ENCODE measurements around the gene CTSW.

Gene CTSW

GRCh38 chr11:65870307-65870658 is 9.4 kb upstream of the CTSW start:
- Histone ChIP-seq H3K9me3 (ENCODE audit: insufficient read depth, low read length) (no peaks in the 10 kb centered on the region), H3K9ac (ENCODE audit: insufficient read length, low read depth) (no peak overlapping the region), H3K27me3 (ENCODE audit: insufficient read depth, insufficient read length) (no peaks in the 10 kb centered on the region), H3K36me3 (ENCODE audit: insufficient read depth, insufficient read length, low read length) (peaks cover 58% of the 10 kb centered on the region), H3K4me3 (ENCODE audit: insufficient read length, low read depth) (no peak overlapping the region), H3K4me1 (ENCODE audit: insufficient read depth, insufficient read length) (peaks cover 27% of the 10 kb centered on the region)
- DNase-seq (ENCODE audit: low read depth, low spot score): no peak
- TF ChIP-seq ZNF274 (IDR thresholded peaks at IDR 0.05; ENCODE audit: low read depth, low read length) (no peak), SUZ12 (IDR thresholded peaks at IDR 0.05; ENCODE audit: extremely low read depth, insufficient read depth, insufficient read length) (no peak), YY1 (IDR thresholded peaks at IDR 0.05; ENCODE audit: insufficient read depth, insufficient read length) (no peak)

GRCh38 chr11:65870706-65871681 is 8.6 kb upstream of the CTSW start:
- TF ChIP-seq YY1 (IDR thresholded peaks at IDR 0.05; ENCODE audit: insufficient read depth, insufficient read length) (no peak), SUZ12 (IDR thresholded peaks at IDR 0.05; ENCODE audit: extremely low read depth, insufficient read depth, insufficient read length) (no peak), ZNF274 (IDR thresholded peaks at IDR 0.05; ENCODE audit: low read depth, low read length) (no peak)
- no peaks in the 10 kb centered on the region for H3K9me3 ChIP-seq (ENCODE audit: insufficient read depth, low read length)
- no peaks in the 10 kb centered on the region for H3K27me3 ChIP-seq (ENCODE audit: insufficient read depth, insufficient read length)
- peaks cover 27% of the 10 kb centered on the region for H3K4me1 ChIP-seq (ENCODE audit: insufficient read depth, insufficient read length)
- peak overlapping the region; percentile 68 for H3K9ac ChIP-seq (ENCODE audit: insufficient read length, low read depth)
- H3K36me3 ChIP-seq (ENCODE audit: insufficient read depth, insufficient read length, low read length): peaks cover 51% of the 10 kb centered on the region
- no peak for DNase-seq (ENCODE audit: low read depth, low spot score)
- H3K4me3 ChIP-seq (ENCODE audit: insufficient read length, low read depth): peak overlapping the region; percentile 64

- H3K4me1 ChIP-seq (ENCODE audit: insufficient read depth, insufficient read length): peaks cover 21% of the 10 kb centered on the region
- no peaks in the 10 kb centered on the region for H3K27me3 ChIP-seq (ENCODE audit: insufficient read depth, insufficient read length)
- TF ChIP-seq SUZ12 (IDR thresholded peaks at IDR 0.05; ENCODE audit: extremely low read depth, insufficient read depth, insufficient read length) (no peak), YY1 (IDR thresholded peaks at IDR 0.05; ENCODE audit: insufficient read depth, insufficient read length) (no peak), ZNF274 (IDR thresholded peaks at IDR 0.05; ENCODE audit: low read depth, low read length) (no peak)
- H3K9me3 ChIP-seq (ENCODE audit: insufficient read depth, low read length): no peaks in the 10 kb centered on the region
- H3K36me3 ChIP-seq (ENCODE audit: insufficient read depth, insufficient read length, low read length): peaks cover 41% of the 10 kb centered on the region
- H3K4me3 ChIP-seq (ENCODE audit: insufficient read length, low read depth): peak overlapping the region; percentile 64
- no peak for DNase-seq (ENCODE audit: low read depth, low spot score)
- H3K9ac ChIP-seq (ENCODE audit: insufficient read length, low read depth): peak overlapping the region; percentile 68
Observed at GRCh38 chr11:65871811-65872548, 7.7 kb upstream of the CTSW start.

GRCh38 chr11:65872586-65873317 is 6.9 kb upstream of the CTSW start, which contains the start of gene EFEMP2:
Gene EFEMP2 (minus strand): TSS chr11:65872800. CDS start chr11:65872354, 446 bp downstream.
- Histone ChIP-seq H3K9ac (ENCODE audit: insufficient read length, low read depth) (peak within 1 kb of the TSS; percentile 77), H3K4me3 (ENCODE audit: insufficient read length, low read depth) (peak within 1 kb of the TSS; percentile 64), H3K36me3 (ENCODE audit: insufficient read depth, insufficient read length, low read length) (peaks cover 38% of the 10 kb centered on the region), H3K4me1 (ENCODE audit: insufficient read depth, insufficient read length) (peaks cover 18% of the 10 kb centered on the region), H3K27me3 (ENCODE audit: insufficient read depth, insufficient read length) (no peaks in the 10 kb centered on the region), H3K9me3 (ENCODE audit: insufficient read depth, low read length) (no peaks in the 10 kb centered on the region)
- no peak for TF ChIP-seq SUZ12 (IDR thresholded peaks at IDR 0.05; ENCODE audit: extremely low read depth, insufficient read depth, insufficient read length)
- no peak for TF ChIP-seq ZNF274 (IDR thresholded peaks at IDR 0.05; ENCODE audit: low read depth, low read length)
- TF ChIP-seq YY1 (IDR thresholded peaks at IDR 0.05; ENCODE audit: insufficient read depth, insufficient read length): no peak
- DNase-seq (ENCODE audit: low read depth, low spot score): no peak

- peak; percentile 82 for DNase-seq (ENCODE audit: low read depth, low spot score)
- H3K27me3 ChIP-seq (ENCODE audit: insufficient read depth, insufficient read length): no peaks in the 10 kb centered on the region
- peak overlapping the region; percentile 58 for H3K9ac ChIP-seq (ENCODE audit: insufficient read length, low read depth)
- TF ChIP-seq SUZ12 (IDR thresholded peaks at IDR 0.05; ENCODE audit: extremely low read depth, insufficient read depth, insufficient read length) (no peak), ZNF274 (IDR thresholded peaks at IDR 0.05; ENCODE audit: low read depth, low read length) (no peak), YY1 (IDR thresholded peaks at IDR 0.05; ENCODE audit: insufficient read depth, insufficient read length) (no peak)
- H3K9me3 ChIP-seq (ENCODE audit: insufficient read depth, low read length): no peaks in the 10 kb centered on the region
- peak overlapping the region; percentile 64 for H3K4me3 ChIP-seq (ENCODE audit: insufficient read length, low read depth)
- peaks cover 18% of the 10 kb centered on the region for H3K4me1 ChIP-seq (ENCODE audit: insufficient read depth, insufficient read length)
- peaks cover 31% of the 10 kb centered on the region for H3K36me3 ChIP-seq (ENCODE audit: insufficient read depth, insufficient read length, low read length)
Observed at GRCh38 chr11:65873318-65874156, 6.1 kb upstream of the CTSW start.

GRCh38 chr11:65880027-65880426 is 390 bp downstream of the CTSW start:
- Histone ChIP-seq H3K36me3 (ENCODE audit: insufficient read depth, insufficient read length, low read length) (peaks cover 44% of the 10 kb centered on the region), H3K4me1 (ENCODE audit: insufficient read depth, insufficient read length) (peaks cover 7% of the 10 kb centered on the region), H3K9me3 (ENCODE audit: insufficient read depth, low read length) (peaks cover 7% of the 10 kb centered on the region; the same call in 1 of the 2 replicates), H3K27me3 (ENCODE audit: insufficient read depth, insufficient read length) (no peaks in the 10 kb centered on the region), H3K4me3 (ENCODE audit: insufficient read length, low read depth) (no peak overlapping the region), H3K9ac (ENCODE audit: insufficient read length, low read depth) (no peak overlapping the region)
- DNase-seq (ENCODE audit: low read depth, low spot score): no peak
- TF ChIP-seq ZNF274 (IDR thresholded peaks at IDR 0.05; ENCODE audit: low read depth, low read length): no peak
- TF ChIP-seq SUZ12 (IDR thresholded peaks at IDR 0.05; ENCODE audit: extremely low read depth, insufficient read depth, insufficient read length): no peak
- no peak for TF ChIP-seq YY1 (IDR thresholded peaks at IDR 0.05; ENCODE audit: insufficient read depth, insufficient read length)

Measured in NT2/D1 (cell line).